ENCODE measurements around the gene TMPRSS9. TPM values are rescaled to one million over a fixed set of nuclear protein-coding genes. Genes with fewer than 3 reads are reported as not detected.

The TMPRSS9 gene
- total RNA-seq, 1 experiment from 2014 or later = not detected

GRCh38 chr19:2335848-2336247, 24.2 kb upstream of the TMPRSS9 start:
- H3K9ac ChIP-seq (ENCODE audit: low read length) = no peak overlapping the region
- peaks cover 5% of the 10 kb centered on the region; the same call in 1 of the 2 replicates for H3K9me3 ChIP-seq (ENCODE audit: low read length)
- no peak overlapping the region for H3K4me2 ChIP-seq (ENCODE audit: low read depth, low read length, poor library complexity, severe bottlenecking)
- 0 out of 2 replicates have a peak, but pooled peaks cover 7% of the 10 kb centered on the region for H3K36me3 ChIP-seq (ENCODE audit: insufficient read depth, low read length)
- H3K4me1 ChIP-seq (ENCODE audit: low read length) = peaks cover 20% of the 10 kb centered on the region
- peaks cover 51% of the 10 kb centered on the region for H3K79me2 ChIP-seq (ENCODE audit: low read length)
- DNase-seq = no peak
- no peak overlapping the region for H2AFZ ChIP-seq (ENCODE audit: low read length)
- no peaks in the 10 kb centered on the region for H3K27me3 ChIP-seq (ENCODE audit: low read length)
- H3K27ac ChIP-seq (ENCODE audit: low read length) = no peak overlapping the region
- no peak overlapping the region for H3K4me3 ChIP-seq (ENCODE audit: low read length)
- no peaks in the 10 kb centered on the region for H3K9me2 ChIP-seq (replicated peaks; ENCODE audit: insufficient read depth, low read length)
- no peaks in the 10 kb centered on the region; the same call in 1 of the 2 replicates for H4K20me1 ChIP-seq (ENCODE audit: insufficient read depth, low read depth, low read length)

GRCh38 chr19:2336528-2337328, 23.3 kb upstream of the TMPRSS9 start:
- Histone ChIP-seq H3K79me2 (ENCODE audit: low read length) (peaks cover 42% of the 10 kb centered on the region), H3K9me3 (ENCODE audit: low read length) (peaks cover 5% of the 10 kb centered on the region; the same call in 1 of the 2 replicates), H3K4me3 (ENCODE audit: low read length) (no peak overlapping the region), H2AFZ (ENCODE audit: low read length) (no peak overlapping the region), H4K20me1 (ENCODE audit: insufficient read depth, low read depth, low read length) (no peaks in the 10 kb centered on the region; the same call in 1 of the 2 replicates), H3K4me1 (ENCODE audit: low read length) (peaks cover 11% of the 10 kb centered on the region), H3K9ac (ENCODE audit: low read length) (no peak overlapping the region), H3K9me2 (replicated peaks; ENCODE audit: insufficient read depth, low read length) (no peaks in the 10 kb centered on the region), H3K4me2 (ENCODE audit: low read depth, low read length, poor library complexity, severe bottlenecking) (no peak overlapping the region), H3K36me3 (ENCODE audit: insufficient read depth, low read length) (0 out of 2 replicates have a peak, but pooled peaks cover 7% of the 10 kb centered on the region), H3K27me3 (ENCODE audit: low read length) (no peaks in the 10 kb centered on the region), H3K27ac (ENCODE audit: low read length) (no peak overlapping the region)
- DNase-seq = no peak

GRCh38 chr19:2337329-2337707, 22.7 kb upstream of the TMPRSS9 start:
- no peaks in the 10 kb centered on the region for H3K27me3 ChIP-seq (ENCODE audit: low read length)
- H3K27ac ChIP-seq (ENCODE audit: low read length) = no peak overlapping the region
- H3K4me3 ChIP-seq (ENCODE audit: low read length) = no peak overlapping the region
- DNase-seq = no peak
- H4K20me1 ChIP-seq (ENCODE audit: insufficient read depth, low read depth, low read length) = no peaks in the 10 kb centered on the region; the same call in 1 of the 2 replicates
- no peak overlapping the region for H2AFZ ChIP-seq (ENCODE audit: low read length)
- no peak overlapping the region for H3K9ac ChIP-seq (ENCODE audit: low read length)
- H3K9me3 ChIP-seq (ENCODE audit: low read length) = peaks cover 5% of the 10 kb centered on the region; the same call in 1 of the 2 replicates
- H3K9me2 ChIP-seq (replicated peaks; ENCODE audit: insufficient read depth, low read length) = no peaks in the 10 kb centered on the region
- H3K4me1 ChIP-seq (ENCODE audit: low read length) = peaks cover 5% of the 10 kb centered on the region
- peaks cover 37% of the 10 kb centered on the region for H3K79me2 ChIP-seq (ENCODE audit: low read length)
- no peak overlapping the region for H3K4me2 ChIP-seq (ENCODE audit: low read depth, low read length, poor library complexity, severe bottlenecking)
- H3K36me3 ChIP-seq (ENCODE audit: insufficient read depth, low read length) = 0 out of 2 replicates have a peak, but pooled peaks cover 7% of the 10 kb centered on the region

- Histone ChIP-seq H3K27ac (ENCODE audit: low read length) (no peak overlapping the region), H3K9me2 (replicated peaks; ENCODE audit: insufficient read depth, low read length) (no peaks in the 10 kb centered on the region), H3K4me2 (ENCODE audit: low read depth, low read length, poor library complexity, severe bottlenecking) (no peak overlapping the region), H3K9ac (ENCODE audit: low read length) (no peak overlapping the region), H2AFZ (ENCODE audit: low read length) (no peak overlapping the region), H3K27me3 (ENCODE audit: low read length) (no peaks in the 10 kb centered on the region), H3K79me2 (ENCODE audit: low read length) (peaks cover 29% of the 10 kb centered on the region), H3K4me3 (ENCODE audit: low read length) (no peak overlapping the region), H4K20me1 (ENCODE audit: insufficient read depth, low read depth, low read length) (no peaks in the 10 kb centered on the region; the same call in 1 of the 2 replicates), H3K36me3 (ENCODE audit: insufficient read depth, low read length) (0 out of 2 replicates have a peak, but pooled peaks cover 7% of the 10 kb centered on the region), H3K9me3 (ENCODE audit: low read length) (peaks cover 5% of the 10 kb centered on the region; the same call in 1 of the 2 replicates), H3K4me1 (ENCODE audit: low read length) (no peaks in the 10 kb centered on the region)
- no peak for DNase-seq
Measured at GRCh38 chr19:2338055-2338615, 21.9 kb upstream of the TMPRSS9 start.

GRCh38 chr19:2338751-2339643, 21.1 kb upstream of the TMPRSS9 start:
- Histone ChIP-seq H3K9me3 (ENCODE audit: low read length) (peaks cover 5% of the 10 kb centered on the region; the same call in 1 of the 2 replicates), H3K4me2 (ENCODE audit: low read depth, low read length, poor library complexity, severe bottlenecking) (no peak overlapping the region), H3K27me3 (ENCODE audit: low read length) (no peaks in the 10 kb centered on the region), H3K4me1 (ENCODE audit: low read length) (no peaks in the 10 kb centered on the region), H4K20me1 (ENCODE audit: insufficient read depth, low read depth, low read length) (no peaks in the 10 kb centered on the region; the same call in 1 of the 2 replicates), H2AFZ (ENCODE audit: low read length) (no peak overlapping the region), H3K79me2 (ENCODE audit: low read length) (peaks cover 20% of the 10 kb centered on the region), H3K9ac (ENCODE audit: low read length) (no peak overlapping the region), H3K36me3 (ENCODE audit: insufficient read depth, low read length) (0 out of 2 replicates have a peak, but pooled peaks cover under 1% of the 10 kb centered on the region), H3K4me3 (ENCODE audit: low read length) (no peak overlapping the region), H3K27ac (ENCODE audit: low read length) (no peak overlapping the region), H3K9me2 (replicated peaks; ENCODE audit: insufficient read depth, low read length) (no peaks in the 10 kb centered on the region)
- DNase-seq = no peak

- Histone ChIP-seq H3K9me3 (ENCODE audit: low read length) (peaks cover under 1% of the 10 kb centered on the region; the same call in 1 of the 2 replicates), H3K79me2 (ENCODE audit: low read length) (peaks cover 14% of the 10 kb centered on the region), H3K9ac (ENCODE audit: low read length) (no peak overlapping the region), H3K27ac (ENCODE audit: low read length) (no peak overlapping the region), H3K4me1 (ENCODE audit: low read length) (no peaks in the 10 kb centered on the region), H4K20me1 (ENCODE audit: insufficient read depth, low read depth, low read length) (no peaks in the 10 kb centered on the region; the same call in 1 of the 2 replicates), H3K27me3 (ENCODE audit: low read length) (no peaks in the 10 kb centered on the region), H2AFZ (ENCODE audit: low read length) (no peak overlapping the region), H3K36me3 (ENCODE audit: insufficient read depth, low read length) (no peaks in the 10 kb centered on the region), H3K9me2 (replicated peaks; ENCODE audit: insufficient read depth, low read length) (no peaks in the 10 kb centered on the region), H3K4me3 (ENCODE audit: low read length) (no peak overlapping the region), H3K4me2 (ENCODE audit: low read depth, low read length, poor library complexity, severe bottlenecking) (no peak overlapping the region)
- no peak for DNase-seq
Measured at GRCh38 chr19:2339644-2340310, 20.3 kb upstream of the TMPRSS9 start.

- no peak overlapping the region for H2AFZ ChIP-seq (ENCODE audit: low read length)
- H3K4me1 ChIP-seq (ENCODE audit: low read length) = no peaks in the 10 kb centered on the region
- H3K79me2 ChIP-seq (ENCODE audit: low read length) = peaks cover 10% of the 10 kb centered on the region
- no peak for DNase-seq
- no peak overlapping the region for H3K9ac ChIP-seq (ENCODE audit: low read length)
- H4K20me1 ChIP-seq (ENCODE audit: insufficient read depth, low read depth, low read length) = no peaks in the 10 kb centered on the region; the same call in 1 of the 2 replicates
- no peaks in the 10 kb centered on the region for H3K9me3 ChIP-seq (ENCODE audit: low read length)
- H3K9me2 ChIP-seq (replicated peaks; ENCODE audit: insufficient read depth, low read length) = no peaks in the 10 kb centered on the region
- no peak overlapping the region for H3K27ac ChIP-seq (ENCODE audit: low read length)
- H3K27me3 ChIP-seq (ENCODE audit: low read length) = no peaks in the 10 kb centered on the region
- no peak overlapping the region for H3K4me3 ChIP-seq (ENCODE audit: low read length)
- H3K36me3 ChIP-seq (ENCODE audit: insufficient read depth, low read length) = no peaks in the 10 kb centered on the region
- no peak overlapping the region for H3K4me2 ChIP-seq (ENCODE audit: low read depth, low read length, poor library complexity, severe bottlenecking)
Measured at GRCh38 chr19:2340496-2341243, 19.4 kb upstream of the TMPRSS9 start.

All from Karpas-422 (cell line).